AG09309 (cell line): ENCODE data around the gene ZNF423.

Experiments used
- DNase-seq: peaks from one replicate; pipeline ENCODE4 v3.0.0-alpha.2; 2010; ENCODE audit warnings: low read depth
- H3K4me3 ChIP-seq: 2 replicates; pipeline ENCODE4 v1.5.1; 2011; ENCODE audit warnings: mild to moderate bottlenecking, low read depth, low read length, moderate library complexity; ENCODE audit not compliant: control insufficient read depth
- TF ChIP-seq, protein P1 (sequence below): IDR thresholded peaks from 2 replicates; pipeline ENCODE4 v1.5.1; 2011; ENCODE audit warnings: mild to moderate bottlenecking, low read depth, low read length, inconsistent platforms; ENCODE audit not compliant: insufficient read depth, control insufficient read depth; ENCODE audit errors: missing control alignments

The ZNF423 gene

DNA sequence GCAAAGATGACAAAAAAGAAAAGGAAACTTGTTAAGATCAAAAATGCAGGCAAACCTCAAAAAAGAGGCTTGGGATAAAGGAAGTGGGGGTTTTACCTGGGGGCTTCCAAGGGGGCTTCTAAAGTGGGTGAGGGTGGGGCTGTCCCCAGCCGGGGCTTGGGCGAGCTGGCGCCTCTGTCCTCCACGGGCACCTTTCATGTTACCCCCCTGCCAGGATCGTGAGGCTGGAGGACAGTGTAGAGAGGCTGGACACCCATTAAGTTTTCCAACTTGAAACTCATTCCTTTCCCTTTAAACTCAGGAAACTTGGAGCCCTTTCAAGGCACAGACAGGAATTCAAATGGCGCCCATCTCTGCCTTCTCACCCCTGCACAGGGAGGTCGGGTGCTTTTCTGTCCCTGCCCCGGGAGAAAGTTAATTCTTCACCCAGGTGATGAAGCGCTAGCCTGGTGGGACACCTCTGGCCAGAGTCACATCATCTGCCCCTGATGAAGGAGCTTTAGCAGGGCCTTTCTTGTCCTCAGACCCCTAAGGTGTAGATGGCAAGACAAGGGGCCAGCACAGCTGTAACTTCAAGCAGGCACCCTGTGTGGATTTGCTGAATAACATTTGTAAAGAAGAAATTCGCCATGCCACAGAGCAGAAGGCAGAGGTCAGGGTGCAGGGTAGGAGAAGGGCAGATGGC is 395.0 kb downstream of the ZNF423 start:
- H3K4me3 ChIP-seq, result no peak overlapping the region
- TF ChIP-seq, protein P1, sequence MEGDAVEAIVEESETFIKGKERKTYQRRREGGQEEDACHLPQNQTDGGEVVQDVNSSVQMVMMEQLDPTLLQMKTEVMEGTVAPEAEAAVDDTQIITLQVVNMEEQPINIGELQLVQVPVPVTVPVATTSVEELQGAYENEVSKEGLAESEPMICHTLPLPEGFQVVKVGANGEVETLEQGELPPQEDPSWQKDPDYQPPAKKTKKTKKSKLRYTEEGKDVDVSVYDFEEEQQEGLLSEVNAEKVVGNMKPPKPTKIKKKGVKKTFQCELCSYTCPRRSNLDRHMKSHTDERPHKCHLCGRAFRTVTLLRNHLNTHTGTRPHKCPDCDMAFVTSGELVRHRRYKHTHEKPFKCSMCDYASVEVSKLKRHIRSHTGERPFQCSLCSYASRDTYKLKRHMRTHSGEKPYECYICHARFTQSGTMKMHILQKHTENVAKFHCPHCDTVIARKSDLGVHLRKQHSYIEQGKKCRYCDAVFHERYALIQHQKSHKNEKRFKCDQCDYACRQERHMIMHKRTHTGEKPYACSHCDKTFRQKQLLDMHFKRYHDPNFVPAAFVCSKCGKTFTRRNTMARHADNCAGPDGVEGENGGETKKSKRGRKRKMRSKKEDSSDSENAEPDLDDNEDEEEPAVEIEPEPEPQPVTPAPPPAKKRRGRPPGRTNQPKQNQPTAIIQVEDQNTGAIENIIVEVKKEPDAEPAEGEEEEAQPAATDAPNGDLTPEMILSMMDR, result no peak
- no peak for DNase-seq

DNA sequence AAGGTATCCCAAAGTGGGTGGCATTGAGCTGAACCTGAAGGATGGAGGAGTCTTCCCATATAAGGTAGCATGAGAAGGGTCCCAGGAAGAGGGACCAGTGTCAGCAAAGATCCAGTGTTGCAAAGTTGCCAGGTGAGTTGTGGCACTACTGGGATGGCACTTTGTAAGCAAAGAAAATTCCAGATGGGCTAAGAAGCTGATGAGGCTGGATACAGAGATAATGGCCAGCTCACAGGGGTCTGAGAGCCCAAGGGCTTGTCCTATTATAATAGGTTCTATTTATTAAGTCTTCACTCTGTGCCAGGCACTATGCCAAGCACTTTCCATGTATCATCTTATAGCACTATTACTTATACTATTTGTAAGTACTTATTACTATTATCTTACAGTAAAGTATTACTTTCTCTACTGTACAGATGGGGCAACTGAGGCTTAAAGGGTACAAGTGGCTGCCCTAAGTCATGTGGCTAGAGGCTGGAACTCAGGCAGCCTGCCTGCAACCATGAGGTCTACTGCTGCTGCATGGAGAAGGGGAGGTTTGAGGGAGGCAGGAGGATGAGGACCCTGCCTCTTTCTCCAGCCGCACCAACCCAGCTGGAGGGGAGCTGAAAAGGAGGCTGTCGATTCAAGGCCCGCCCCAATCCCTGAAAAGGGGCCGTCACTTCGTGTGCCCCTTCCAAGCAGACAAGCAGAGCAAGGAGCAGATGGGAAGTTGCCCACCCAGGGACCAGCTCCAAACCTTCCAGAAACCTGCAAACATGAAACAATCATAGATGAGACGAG is 395.8 kb downstream of the ZNF423 start:
- H3K4me3 ChIP-seq, result no peak overlapping the region
- DNase-seq, result no peak
- TF ChIP-seq, protein P1, result no peak

DNA sequence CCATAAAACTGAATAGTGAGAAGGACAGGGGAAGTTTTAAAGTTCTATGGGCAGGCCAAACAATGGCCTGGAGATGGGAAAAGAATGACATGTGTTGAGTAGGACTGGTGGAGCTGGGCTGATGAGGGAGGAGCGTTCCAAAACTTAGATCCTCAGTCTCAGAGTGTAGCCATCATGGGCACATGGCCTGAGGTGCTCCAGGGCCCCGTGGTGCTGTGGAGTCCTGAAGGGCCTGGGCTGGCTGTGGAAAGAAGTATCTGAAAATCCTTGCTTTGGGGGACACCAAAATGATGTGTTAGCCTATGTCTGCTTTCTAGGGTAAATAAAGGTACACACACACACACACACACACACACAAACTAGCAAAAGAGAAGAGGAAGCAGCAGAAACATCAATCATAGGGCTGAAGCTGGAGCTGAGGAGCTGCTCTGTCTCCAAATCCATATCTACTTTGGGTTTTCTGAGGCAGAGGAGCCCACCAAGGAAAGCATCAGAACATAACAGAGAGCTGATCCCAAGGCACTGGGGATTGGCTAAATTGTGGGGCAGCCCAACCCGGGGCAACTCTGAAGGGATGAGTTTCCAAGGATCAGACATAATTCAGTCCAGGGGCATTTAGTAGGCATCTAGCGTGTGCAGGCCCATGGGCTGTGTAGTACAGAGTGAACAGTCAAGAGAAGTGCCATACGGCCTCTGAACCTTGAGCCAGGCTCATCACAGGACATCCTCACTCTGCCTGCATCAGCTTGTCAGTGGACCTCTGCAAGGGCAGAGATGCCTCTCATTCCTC is 397.1 kb downstream of the ZNF423 start:
- TF ChIP-seq, protein P1, result no peak
- no peak for DNase-seq
- H3K4me3 ChIP-seq, result no peak overlapping the region

DNA sequence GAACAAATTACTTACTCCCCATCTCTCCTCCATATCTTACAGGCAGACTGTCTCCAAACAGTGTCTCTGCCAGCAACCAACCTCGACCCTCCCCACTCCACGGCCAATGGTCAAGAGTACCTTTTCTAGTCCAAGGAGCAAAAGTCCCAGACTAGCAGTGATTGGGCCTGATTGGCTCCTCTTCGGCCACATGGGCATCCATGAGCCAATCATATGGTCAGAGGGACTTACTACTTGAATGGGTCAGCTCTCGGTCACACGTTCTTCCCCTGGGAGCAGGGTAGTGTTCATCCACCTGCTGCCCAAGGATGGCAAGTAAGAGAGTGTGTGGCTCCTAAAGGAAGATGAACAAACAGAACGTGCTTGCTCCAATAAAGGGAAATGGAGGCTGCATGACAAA is 397.7 kb downstream of the ZNF423 start:
- TF ChIP-seq, protein P1, result no peak
- no peak for DNase-seq
- H3K4me3 ChIP-seq, result no peak overlapping the region

DNA sequence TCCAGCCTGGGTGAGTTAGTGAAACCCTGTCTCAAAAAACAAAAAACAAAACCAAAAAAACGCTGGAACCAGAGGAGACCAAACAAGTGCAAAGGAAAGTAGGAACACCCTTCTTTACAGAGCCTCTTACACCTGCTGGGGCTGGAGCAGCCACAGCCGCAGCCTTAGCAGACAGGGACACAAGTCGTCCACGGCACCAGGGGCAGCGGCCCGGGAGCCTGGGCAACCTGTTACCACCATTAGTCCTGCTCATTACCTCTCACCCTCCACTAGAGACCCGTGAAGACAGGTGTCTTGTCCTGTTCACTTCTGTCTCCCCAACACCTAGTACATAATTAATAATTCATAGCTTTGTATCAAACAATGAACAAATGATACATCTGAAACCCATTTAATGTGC is 398.7 kb downstream of the ZNF423 start:
- no peak for DNase-seq
- H3K4me3 ChIP-seq, result no peak overlapping the region
- TF ChIP-seq, protein P1, result no peak

DNA sequence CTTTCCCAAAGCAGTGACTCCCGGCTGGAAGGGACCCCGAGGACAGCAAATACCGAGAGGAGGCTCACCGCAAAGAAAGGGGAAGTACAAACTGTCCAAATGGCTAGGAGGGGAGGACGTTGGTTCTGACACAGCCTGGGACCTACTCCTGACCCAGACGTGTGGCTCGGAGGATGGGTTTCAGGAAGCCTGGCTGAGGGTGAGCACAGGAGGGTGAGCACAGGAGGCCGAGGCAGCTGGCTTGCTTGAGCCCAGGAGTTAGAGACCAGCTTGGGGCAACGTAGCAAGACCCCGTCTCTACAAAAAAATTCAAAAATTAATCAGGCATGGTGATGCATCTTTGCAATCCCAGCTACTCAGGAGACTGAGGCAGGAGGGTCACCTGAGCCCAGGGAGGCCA is 399.1 kb downstream of the ZNF423 start:
- TF ChIP-seq, protein P1, result no peak
- no peak overlapping the region for H3K4me3 ChIP-seq
- no peak for DNase-seq
